Measurements from ENCODE around the gene USP9Y.
"Not testable (repeated sequence)": the region's sequence is repeated elsewhere in the genome, so short reads cannot be mapped to it uniquely, and the experiment has no call there.

USP9Y gene, protein sequence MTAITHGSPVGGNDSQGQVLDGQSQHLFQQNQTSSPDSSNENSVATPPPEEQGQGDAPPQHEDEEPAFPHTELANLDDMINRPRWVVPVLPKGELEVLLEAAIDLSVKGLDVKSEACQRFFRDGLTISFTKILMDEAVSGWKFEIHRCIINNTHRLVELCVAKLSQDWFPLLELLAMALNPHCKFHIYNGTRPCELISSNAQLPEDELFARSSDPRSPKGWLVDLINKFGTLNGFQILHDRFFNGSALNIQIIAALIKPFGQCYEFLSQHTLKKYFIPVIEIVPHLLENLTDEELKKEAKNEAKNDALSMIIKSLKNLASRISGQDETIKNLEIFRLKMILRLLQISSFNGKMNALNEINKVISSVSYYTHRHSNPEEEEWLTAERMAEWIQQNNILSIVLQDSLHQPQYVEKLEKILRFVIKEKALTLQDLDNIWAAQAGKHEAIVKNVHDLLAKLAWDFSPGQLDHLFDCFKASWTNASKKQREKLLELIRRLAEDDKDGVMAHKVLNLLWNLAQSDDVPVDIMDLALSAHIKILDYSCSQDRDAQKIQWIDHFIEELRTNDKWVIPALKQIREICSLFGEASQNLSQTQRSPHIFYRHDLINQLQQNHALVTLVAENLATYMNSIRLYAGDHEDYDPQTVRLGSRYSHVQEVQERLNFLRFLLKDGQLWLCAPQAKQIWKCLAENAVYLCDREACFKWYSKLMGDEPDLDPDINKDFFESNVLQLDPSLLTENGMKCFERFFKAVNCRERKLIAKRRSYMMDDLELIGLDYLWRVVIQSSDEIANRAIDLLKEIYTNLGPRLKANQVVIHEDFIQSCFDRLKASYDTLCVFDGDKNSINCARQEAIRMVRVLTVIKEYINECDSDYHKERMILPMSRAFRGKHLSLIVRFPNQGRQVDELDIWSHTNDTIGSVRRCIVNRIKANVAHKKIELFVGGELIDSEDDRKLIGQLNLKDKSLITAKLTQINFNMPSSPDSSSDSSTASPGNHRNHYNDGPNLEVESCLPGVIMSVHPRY (N-terminal part only)
- total RNA-seq, result 13.7 to 67.6 (median 34.0) reads per million in 18 experiments

DNA sequence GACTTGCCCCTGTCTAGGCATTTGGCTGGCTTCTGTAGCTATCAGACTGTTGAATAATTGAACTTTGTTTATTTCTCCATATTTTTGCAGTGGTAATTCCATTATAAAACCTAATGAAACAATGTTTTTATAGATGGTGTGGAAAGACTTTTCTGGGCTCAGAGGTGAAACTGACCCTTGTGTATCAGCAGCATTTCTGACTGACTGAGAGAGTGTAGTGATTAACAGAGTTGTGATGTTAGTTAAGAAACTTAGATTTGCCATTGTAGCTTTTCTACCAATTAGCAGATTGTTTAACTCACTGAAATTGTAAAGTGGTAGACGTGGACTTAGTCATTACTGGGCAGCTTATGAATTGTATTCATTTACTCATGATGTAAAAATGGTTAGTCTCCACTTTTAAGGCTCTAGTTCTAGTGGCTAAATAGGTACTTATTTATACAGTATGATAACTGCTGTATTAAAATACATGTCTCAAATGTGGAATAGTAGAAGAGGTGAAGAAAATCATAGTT lies at the start of gene USP9Y:
TSS of gene USP9Y (plus strand) at position 51 of the 515 bp plus-strand sequence. CDS start 8,217 bp downstream, outside the sequence.
- DNase-seq, result no peak

DNA sequence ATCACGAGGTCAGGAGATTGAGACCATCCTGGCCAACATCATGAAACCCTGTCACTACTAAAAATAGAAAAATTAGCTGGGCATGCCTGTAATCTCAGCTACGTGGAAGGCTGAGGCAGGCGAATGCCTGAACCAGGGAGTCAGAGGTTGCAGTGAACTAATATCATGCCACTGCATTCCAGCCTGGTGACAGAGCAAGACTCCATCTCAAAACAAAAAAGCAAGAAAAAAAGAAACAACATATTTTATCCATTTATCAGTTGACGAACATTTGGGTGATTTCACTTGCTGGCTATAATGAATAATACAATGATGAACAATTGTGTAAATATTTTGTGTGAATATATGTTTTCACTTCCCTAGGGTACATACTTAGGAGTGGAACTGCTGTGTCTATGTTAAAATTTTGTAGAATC lies 49.4 kb upstream of the USP9Y start:
- DNase-seq, result no peak

DNA sequence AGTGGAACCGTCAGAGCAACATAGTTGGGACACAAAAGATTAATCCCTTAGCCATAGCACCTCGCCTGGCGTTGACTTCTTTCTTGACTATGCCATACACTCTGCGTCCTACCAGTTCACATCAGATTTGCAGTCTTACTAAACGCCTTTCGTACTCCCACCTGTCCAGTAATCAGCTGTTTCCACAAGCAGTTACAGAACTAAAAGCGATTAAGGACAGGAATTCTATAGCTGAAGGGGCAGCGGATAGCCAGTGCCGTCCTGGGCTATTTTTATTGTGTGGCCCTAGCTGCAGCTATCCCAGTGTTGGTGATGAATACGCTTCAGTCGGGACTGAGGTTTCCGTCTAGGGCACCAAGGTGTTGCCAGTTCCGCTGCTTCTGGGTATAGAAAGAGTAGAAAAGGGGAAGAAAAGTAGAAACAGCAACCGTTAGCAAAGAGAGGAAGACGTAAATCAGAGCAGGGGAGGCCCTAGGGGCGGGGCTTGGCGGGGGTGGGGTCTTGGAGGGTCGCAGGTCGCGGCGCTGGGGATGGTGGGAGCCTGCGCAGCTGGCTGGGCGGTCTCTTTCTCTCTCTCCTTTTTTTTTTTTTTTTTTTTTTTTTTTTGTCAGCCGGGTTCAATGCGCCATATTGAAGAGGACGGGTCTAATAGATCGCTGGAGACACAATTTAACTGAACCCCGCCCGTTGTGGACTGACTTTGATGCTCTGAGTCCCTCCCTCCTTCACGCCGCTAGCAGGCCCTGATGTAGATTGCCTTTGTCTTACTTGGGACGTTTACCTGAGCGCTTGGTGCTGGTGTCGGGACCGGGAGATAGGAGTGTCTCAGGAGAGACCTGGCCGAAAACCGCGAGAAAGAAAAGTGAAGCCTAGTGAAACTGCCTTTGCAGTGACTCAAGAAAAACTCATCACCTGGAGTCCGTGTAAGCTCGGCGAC lies 39.0 kb upstream of the USP9Y start:
- DNase-seq, result peak; percentile 7 to 26

DNA sequence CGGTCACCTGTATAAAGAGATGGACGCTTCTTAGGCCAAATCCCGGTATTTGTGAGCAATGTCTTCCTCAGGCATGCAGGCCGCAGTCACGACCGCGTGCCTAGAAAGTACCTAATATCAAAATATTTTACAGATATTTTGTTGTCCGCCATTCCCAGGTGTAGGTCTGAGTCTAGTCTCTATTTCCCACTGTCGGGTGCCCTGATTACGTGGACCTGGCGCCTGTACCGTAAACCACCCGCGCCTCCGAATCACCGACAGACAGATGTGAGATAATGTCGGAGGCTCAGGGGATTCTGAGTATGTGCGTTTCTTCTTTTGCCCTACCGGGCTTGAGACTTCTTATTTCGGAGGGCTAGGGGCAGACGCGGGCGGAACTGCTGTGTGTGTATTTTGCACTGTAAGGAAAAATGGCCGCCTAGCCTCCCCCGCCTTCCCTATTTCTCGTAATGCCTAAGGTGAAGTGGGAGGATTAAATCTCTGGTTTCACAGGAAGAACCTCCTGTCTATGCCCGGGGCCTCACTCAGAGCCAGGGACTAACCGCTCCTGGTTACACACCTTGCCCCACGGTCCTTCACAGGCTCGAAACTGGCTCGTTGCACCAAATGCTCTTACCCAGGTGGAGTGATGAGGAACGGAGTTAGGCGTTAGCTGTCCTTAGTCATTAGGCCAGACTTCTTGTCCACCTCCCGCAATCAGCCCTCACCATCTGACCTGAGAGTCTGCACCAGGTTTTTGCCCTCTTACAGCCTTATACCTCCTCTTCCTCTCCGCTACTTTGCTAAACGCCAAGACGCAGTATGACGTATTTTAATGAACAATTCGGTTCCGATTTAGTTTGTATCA lies 38.1 kb upstream of the USP9Y start:
- peak; percentile 52 to 58 for DNase-seq

DNA sequence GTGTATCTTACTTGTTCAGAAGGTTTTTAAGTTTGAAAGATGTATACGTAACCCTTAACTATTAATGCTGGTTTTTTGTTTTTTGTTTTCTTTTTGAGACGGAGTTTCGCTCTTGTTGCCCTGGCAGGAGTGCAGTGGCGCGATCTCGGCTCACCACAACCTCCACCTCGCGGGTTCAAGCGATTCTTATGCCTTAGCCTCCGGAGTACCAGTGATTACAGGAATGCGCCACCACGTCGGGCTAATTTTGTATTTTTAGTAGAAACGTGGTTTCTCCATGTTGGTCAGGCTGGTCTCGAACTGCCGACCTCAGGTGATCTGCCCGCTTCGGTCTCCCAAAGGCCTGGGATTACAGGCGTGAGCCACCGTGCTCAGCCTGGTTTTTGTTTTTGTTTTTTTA lies 37.2 kb upstream of the USP9Y start:
- DNase-seq, result not testable (repeated sequence)

DNA sequence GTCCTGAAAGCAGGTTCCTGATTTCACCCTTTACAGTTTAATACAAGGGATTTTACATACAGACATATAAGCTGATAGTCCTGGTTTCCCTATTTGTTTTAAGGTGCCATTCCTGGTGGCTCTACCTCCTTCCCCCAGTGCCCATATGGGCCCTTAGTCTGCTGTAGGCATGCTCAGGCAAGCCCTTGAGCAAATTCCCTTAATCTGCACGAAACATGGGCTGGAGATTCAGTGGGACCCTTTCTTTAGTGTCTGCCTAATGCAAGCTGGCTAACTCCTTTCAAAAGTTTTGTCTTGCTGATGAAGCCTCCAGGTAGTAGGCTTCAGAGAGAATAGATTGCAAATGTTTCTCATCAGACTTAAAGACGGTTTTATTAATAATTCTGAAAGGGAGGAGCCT lies 22.9 kb upstream of the USP9Y start:
- no peak for DNase-seq

DNA sequence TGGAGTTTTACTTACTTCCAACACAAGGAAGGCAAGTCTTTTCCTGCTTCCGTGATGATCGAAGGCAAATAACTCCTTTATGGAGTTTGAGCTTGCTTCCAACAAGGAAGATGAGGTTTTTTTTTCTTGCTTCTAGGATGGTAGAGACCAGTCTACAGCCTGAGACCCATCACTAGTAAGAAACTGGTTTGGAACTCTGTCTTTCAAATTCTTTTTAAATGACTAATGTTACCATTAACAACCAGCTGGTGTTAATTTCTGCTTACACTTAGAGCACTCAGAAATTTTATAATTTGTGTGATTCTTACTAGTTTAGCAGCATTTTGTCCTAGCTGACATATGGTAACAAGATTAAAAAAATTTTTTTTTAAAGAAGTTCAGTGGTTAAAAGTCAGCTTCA lies 19.5 kb upstream of the USP9Y start:
- no peak for DNase-seq

DNA sequence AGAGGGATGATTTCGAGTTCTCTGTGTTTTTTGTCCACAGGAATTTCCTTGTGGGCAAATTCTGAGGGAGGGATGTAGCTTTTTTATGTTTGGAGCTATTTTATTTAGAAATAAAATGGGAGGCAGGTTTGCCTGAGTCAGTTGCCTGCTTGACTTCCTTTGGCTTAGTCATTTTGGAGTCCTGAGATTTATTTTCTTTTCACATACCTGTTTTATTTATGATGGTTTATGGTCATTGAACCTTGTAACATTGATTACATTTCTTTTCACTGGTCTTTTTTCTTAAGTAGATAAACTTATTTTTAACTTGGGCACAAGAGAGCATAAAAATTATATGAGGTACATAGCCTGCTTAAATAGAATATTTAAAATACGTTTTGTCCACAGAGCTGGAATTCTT lies 12.7 kb upstream of the USP9Y start:
- no peak for DNase-seq

DNA sequence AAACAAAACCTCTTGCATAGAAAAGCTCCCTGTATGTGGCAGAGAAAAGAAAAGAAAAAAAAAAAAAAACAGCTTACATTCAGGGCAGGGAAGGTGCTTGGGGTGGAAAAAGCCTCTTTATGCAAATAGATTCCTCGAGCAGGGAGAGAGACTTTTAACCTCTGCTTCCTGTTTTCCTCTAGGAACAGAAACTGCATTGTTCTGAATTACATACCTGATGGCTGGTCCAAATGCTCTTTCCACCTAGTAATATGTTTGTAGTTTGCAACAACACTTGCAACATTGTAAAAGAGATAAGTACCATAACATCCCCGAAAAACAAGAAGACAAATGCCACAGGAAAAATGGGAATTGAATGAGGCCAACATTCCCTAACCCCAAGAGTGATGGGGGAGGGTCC lies 944 bp upstream of the USP9Y start:
- no peak for DNase-seq

DNA sequence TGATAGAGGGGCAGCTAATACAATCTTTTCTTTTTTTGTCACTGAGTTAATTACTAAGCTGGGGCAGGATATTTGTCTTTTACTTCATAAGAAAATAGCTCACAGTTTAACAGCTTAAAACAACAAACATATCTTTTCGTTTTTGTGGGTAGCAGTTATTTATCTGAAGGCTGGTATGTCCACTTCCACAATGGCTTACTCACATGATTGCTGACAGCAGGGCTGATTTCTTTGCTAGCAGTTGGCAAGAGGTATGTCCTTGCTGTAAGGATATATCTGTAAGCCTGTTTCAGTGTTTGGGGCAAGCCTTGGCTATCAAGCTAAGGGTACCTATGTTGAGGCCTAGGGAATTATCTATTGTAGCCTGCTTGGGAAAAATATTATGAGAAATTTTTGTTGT lies 1.1 kb downstream of the USP9Y start:
- no peak for DNase-seq

DNA sequence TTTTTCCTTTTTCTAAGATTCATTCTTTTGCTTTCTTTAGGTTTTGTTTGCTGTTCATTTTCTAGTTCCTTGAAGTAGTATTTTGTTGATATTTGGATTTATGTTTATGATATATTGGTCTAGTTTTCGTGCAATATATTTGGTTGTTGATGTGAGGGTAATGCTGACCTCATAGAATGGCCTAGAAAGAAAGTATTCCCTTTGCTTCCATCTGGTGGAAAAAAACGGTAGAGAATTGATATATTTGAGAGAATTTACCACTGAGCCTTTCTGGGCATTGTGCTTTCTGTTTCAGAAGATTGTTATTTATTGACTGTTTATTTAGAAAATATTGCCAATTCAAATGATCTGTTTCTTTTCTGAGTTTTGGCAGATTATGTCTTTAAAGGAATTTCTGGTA lies 9.4 kb downstream of the USP9Y start:
- no peak for DNase-seq

DNA sequence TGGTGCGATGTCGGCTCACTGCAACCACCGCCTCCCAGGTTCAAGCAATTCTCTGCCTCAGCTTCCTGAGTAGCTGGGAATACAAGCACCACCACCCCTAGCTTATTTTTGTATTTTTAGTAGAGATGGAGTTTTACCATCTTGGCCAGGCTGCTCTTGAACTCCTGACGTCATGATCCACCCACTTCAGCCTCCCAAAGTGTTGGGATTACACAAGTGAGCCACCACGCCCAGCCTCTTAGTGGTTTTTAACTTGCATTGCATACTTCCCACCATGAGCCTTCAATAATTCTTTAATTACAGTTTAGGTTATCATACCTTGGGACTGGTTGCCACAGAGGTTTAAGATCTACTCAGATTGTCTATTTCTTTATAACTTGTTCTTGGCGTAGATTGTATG lies 14.3 kb downstream of the USP9Y start:
- no peak for DNase-seq

DNA sequence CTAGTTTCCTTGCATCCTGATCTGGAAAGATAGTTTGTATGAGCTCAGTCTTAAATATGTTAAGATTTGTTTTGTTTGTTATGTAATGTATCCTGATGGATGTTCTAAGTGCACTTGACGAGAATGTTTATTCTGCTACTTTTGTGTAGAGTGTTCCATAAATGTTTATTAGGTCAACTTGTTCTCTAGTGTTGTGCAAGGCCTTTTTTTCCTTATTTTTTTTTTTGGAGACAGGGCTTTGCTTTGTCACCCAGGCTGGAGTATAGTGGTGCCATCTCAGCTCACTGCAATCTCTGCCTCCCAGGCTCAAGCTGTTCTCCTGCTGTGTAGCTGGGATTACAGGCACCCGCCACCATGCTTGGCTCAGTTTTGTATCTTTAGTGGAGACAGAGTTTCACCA lies 28.7 kb downstream of the USP9Y start:
- DNase-seq, result no peak

DNA sequence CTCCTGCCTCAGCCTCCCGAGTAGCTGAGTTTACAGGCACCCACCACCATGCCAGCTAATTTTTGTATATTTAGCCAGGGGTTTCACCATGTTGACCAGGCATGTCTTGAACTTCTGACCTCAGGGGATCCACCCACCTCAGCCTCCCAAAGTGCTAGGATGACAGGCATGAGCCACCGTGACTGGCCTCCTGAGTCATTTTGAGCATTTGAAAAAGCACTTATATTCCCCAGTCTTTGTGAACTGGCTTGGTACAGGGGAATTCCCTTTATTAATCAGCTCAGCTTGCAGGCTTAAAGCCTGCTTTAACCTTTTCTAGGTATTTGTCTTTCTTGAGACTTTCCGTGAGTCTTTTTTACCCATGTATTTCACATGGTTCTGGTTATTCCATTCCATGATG lies 32.6 kb downstream of the USP9Y start:
- peak in 1 of 2 donors; percentile 0 for DNase-seq

DNA sequence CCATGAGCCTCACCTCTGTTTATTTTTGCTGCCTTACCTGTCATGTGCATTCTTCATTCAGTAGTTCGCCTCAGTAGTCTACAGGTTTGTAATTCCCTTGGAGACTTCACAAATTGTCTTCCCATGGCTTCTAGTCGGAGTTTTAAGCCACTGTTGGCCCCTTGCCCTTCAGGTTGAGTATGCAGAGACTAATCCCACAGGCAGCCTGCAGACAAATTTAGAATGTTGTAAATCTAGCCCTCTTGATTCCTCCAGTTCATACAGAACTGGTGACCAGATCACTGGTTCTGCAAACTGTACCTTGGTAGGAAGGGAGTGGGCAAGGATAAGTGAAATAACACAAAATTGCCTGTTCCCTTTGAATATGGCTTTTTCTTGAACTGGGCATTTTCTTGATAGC lies 33.0 kb downstream of the USP9Y start:
- DNase-seq, result no peak

DNA sequence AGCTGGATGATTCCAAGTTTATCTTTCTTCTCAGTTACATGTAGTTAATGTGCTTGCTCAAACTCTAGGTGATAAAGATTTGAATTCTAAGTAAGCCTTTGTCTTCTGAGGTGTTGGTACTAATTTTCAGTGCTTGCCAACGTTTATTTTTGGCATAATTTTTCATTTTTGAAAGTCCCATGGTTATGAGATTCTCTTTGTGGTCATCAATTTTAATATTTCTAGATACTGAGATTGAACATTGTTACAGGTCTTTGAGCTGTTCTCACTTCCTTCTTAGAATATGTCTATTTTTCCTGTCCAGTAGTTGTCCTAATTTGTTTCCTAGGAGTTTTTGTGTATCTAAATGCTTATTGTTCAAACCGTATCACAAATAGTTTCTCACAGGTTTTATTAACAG lies 40.4 kb downstream of the USP9Y start:
- DNase-seq, result no peak

DNA sequence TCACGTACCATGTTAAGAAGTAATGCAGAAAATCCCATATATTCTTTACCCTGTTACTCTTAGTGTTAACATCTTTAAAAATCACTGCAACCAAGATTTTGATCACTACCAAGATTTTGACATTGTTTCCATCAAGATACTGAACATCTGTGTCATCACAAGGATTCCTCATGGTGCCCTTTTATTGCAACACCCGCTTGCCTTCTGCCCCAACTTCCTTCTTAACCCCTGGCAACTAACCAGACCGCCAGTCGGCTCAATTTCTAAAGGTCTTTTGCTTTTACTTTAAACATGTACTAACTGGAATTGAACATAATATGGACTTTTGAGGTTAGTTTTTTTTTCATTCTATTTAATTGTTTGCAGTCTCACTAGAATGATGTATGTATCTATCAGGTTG lies 41.7 kb downstream of the USP9Y start:
- DNase-seq, result peak; percentile 40

DNA sequence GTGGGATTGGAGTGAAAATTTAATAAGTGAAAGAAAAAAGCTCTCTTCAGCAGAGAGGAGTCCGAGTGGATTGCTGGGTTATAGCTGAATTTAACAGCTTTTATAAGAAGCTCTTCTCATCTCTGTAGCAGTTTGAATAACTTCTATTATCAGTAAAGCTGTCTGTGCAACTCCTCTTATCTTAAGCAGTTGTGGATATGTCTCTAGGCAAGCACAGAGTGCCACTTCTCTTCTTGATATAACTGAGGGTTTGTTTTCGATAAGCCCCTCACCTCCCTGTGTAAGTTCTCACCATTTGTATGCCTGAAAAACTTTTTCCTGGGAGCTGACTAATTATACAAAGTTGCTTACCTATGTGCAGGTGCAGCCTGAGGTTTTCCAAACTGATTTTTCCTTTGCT lies 43.1 kb downstream of the USP9Y start:
- DNase-seq, result no peak

DNA sequence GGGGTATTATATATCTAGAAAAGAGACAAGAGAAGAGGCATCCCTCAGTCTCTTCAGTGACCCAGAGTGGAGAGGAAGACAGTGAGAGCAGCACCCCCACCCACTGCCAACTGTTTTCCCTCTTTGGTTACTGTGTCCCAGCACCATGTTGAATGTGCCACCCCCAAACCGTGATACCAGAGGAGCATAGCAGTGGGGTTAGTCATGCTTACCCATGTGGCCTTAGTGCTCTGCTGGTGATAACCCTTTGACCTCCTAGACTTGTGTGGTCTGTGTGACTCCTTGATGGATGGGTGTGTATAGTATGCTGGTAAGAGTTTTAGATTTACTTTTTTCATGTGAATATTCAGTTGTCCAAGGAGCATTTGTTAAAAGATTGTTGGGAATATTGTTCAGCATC lies 48.3 kb downstream of the USP9Y start:
- DNase-seq, result no peak

DNA sequence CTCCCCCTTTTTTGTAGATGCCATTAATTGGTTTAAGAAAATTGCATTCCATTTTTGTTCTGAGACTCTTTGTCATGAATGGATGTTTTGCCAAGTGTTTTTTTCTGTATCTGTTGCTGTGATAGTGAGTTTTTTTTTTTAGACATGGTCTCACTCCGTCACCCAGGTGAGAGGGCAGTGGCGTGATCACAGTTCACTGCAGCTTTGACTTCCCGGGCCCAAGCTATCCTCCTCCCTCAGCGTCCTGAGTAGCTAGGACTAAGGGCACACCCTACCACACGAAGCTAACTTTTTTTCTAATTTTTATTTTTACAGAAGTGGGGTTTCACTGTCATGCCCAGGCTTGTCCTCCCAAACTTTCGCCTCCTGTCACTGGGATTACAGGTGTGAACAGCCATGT lies 51.8 kb downstream of the USP9Y start:
- DNase-seq, result no peak

DNA sequence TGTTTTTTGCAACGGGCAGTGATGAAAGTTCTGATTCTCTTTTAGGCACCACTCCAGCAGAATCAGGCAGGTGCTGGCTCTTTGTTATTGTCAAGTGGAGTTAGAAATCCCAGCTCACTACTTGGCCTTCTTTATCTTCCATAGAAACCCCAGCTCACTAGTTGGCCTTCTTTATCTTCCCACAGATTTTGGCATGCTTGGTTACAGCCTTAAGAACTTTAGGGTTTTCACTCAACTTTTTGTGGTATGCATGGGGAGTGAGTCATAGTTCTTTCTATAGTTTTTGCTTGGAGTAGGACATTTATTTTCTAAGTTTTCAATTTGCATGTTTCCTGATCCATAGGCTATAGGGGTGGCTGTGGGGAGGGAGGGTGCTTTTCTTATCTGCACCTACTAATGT lies 55.0 kb downstream of the USP9Y start:
- no peak for DNase-seq
